Anterior cingulate cortex (tissue), 58 donors: ENCODE data around the gene HIPK2.
"Not testable (repeated sequence)": the region's sequence is repeated elsewhere in the genome, so short reads cannot be mapped to it uniquely, and the experiment has no call there.

ENCODE experiments used
- DNase-seq, 58 donors: peaks; one replicate each; lab custom pipeline; 2025; lab: John Stamatoyannopoulos, UW

HIPK2 gene

DNA sequence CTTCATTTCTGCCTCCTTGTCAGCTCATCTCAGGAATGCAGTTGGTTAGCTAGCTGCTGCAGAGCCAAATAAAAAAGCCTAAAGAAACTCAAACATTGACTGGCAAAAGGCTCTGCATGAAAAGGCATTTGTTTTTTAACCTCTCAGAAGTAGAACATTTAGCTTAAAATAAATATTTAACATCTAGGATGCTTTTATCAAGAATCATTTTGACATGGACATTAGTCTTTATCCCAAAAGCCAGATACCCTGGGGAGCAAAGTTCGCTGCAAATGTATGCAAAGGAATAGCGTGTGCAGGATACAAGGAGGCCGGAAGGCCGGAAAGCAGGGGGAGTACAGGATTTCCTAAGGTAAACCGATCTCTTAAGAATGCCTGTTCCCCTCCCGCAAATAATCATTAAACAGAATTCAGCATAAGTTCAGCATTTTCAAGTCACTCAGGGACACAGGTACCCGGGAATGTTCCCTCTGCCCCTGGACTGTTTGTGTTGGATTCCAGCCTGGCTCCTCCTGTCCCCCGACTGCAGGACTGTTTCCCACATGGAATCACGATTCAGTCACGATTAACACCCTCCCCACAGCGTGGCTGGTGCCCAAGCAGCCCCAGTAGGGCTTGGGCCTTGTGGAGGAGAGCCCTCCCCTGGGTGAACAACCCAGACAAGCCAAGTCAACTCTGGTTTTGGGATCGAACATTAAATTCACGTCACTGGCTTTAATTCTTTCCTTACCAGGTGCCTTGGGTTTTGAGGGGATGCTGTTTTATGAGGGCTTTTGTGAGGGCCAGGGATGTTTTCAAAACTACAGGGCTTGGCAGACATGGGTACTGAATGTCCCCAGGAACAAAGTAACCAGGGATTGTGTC is 97.8 kb downstream of the HIPK2 start:
- DNase-seq, result peak in 6 of 58 donors; percentile 18 to 33 (median 20)

DNA sequence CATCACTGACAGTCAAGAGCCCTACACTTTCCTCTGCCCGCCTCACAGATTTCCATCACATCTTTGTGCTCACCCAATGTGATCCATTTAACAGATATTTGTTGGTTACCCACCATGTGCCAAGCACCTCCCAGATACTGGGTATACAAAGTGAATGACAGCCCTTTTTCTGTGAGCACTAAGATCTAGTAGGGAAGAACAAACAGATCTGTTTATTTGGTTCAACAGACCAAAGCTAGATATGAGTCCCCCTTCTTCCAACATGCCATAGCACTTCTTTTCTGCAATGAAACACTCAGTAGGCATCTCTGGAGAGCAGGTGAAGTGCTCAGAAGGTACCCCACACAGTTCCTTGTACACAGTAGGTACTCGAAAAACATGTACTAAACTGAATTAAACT is 101.4 kb downstream of the HIPK2 start:
- no peak for DNase-seq

DNA sequence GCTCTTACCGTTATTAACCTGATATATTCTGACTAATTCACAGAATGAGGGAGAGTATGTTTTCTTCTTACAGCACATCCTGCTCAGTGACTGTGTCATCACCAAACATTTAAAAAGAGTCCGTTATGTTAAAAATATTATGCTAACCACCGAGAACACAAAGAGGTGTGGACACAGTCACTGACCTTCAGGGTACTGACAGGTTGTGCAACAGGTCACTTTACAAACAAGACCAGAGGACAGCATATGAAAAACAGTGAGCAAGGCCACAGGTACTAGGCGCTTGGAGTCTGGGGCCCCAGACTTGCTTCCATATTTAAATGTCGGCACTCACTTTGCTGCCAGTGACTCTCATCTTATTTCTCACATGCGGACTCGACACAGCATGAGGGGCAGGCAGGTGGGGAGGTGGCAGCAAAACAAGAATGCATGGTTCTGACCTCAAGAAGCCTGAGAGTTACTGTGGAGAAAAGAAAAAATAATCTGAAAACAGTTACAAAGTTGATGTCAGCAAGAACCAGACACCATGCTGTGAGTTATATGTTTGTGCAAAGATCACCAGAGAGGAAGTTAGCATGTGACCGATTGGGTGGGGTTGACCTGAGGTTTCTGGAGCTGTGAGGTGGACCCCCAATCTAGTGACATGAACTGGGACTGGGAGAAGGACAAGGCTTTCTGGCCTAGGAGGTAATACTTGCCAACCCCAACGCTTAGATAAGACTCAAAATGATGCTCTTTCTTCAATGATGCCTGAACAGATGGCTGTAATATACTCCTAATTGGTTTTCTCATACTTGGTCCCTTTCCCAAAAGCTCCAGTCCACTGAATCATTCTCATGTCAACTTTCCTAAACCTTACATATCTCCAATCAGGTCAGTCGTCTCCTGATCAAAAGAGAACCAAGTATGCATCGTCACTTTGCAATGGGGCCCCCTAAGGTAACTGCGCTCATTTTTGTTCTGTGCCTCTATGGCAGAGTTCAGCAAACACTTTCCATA is 102.4 kb downstream of the HIPK2 start:
- no peak for DNase-seq

DNA sequence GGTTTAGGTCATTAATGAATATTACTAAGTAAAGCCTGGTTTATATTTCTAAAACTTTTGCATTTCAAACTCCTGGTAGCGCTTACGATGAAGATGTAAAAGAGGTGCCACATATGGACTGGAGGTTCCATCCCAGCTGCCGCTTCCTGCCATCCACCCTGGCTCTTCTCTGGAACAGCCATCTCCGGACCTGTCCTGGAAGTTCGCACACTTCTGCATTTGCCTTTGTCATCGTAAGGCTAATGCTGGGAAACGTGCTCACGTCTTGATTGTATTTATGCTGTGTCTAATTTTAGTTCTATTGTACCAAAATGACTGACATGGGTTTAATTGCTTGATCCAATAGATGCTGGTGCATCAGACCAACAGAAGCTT is 103.1 kb downstream of the HIPK2 start:
- DNase-seq, result no peak

DNA sequence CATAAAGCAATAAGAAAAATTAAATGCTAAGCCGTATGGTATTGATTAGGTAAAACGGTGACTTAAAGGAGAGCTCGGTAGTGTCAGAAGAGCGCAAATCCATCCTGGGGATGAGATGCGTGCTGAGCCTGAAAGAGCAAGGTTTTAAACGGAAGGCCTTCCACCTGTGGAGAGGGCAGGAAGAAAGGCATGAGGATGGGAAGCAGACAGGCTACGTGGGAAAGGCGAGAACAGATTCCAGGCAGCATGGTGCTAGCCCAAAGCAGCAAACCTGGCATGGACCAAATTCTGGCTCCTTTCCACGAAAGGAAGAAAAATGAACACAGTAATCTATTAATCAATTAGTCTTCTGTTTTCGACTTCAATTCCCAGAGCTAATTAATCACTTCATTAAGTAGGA is 103.5 kb downstream of the HIPK2 start:
- DNase-seq, result no peak

DNA sequence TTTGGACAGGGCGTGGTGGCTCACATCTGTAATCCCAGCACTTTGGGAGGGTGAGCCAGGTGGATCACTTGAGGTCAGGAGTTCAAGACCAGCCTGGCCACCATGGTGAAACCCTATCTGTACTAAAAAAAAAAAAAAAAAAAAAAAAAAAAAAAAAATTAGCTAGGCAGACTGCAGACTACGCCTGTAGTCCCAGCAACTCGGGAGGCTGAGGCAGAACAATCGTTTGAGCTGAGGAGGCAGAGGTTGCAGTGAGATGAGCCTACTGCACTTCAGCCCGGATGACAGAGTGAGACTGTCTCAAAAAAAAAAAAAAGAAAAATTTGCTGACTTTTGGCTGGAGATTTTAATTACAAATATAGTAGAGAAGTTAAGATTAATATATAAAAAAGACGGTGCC is 104.0 kb downstream of the HIPK2 start:
- DNase-seq, result no peak

DNA sequence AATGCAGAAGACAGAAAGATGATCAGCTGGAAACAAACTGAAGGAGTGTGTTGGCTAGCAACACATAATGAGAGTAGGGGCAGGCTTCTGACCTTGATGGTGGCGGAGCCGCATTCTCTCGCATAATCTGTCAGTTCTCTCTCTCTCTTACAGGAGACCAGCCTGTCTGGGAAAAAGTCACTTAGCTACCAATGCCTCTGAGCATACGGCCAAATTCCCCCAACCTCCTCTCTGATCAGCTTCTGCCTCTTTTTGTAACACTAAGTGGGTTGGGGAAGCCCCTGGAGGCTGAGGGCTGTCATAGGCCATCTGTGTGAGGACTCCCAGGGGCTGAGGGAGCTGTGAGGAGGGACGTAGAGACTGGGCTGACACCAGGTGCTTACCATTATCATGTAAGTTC is 104.6 kb downstream of the HIPK2 start:
- DNase-seq, result no peak

DNA sequence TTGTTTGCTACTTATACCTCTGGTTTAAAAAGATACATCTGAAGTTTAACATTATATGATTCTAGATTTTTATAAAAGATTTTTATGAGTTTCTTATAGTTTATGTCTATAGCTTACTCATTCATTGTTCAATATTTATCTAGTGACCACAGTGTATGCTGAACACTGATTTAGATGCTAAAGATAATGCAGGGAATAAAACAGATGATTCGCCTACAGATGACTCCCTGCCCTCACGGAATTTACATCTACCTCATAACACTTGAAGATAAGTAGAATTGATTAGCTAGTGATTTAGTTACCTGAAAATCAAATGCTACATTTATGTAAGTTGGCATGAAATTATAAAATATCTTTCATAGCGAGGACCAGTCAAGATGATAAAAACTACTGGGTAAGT is 105.8 kb downstream of the HIPK2 start:
- no peak for DNase-seq

DNA sequence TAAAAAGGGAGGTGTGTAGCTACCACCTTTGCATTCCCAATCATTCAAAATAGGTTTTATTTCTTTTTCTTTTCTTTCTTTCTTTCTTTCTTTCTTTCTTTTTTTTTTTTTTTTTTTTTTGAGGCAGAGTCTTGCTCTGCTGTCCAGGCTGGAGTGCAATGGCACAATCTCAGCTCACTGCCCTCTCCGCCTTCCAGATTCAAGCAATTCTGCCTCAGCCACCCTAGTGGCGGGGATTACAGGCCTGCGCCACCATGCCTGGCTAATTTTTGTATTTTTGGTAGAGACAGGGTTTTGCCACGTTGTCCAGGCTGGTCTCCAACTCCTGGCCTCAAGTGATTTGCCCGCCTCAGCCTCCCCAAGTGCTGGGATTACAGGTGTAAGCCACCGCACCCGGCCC is 107.1 kb downstream of the HIPK2 start:
- DNase-seq, result not testable (repeated sequence)

DNA sequence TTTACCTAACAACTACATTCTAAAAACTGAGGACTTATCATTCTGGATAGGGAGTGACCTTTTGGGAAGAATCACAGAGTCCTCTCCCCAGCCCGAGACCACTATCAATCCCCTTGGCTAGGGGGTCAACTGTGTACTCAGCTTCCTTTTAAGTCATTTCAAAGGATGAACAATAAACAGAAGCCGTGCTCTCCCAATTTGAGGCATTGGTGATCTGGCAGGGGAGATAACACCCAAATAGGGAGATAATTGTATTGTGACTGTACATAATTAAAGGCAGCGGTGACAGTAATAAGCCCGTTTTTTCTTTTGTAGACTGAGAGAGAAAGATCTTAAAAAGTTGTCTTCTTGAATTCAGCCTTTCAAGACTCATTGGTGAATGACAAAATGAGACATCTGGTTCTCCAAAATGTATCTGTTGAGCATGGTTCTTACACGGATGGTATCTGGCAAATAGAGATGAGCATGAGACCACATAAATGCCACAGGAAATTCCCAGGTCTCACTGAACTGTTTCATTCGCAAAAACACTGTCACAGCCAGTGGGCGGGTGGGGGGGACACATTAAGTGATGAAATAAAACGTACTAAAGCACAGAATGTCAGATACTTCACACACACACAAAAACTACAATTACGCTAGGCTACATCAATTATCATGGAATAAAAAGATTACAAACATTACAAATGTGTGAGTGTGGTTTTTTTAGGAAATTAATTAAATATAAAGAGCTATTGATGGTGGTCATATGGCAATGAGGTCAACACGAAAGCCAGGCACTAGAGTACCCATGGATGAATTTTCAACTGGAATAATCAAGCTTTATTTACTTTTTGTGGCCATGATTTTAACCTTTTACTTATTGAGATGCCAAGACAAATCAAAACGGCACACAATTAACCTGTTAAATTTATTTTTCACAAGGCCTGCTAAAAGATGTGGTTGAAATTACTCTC is 108.4 kb downstream of the HIPK2 start:
- peak in 1 of 58 donors; percentile 40 for DNase-seq

DNA sequence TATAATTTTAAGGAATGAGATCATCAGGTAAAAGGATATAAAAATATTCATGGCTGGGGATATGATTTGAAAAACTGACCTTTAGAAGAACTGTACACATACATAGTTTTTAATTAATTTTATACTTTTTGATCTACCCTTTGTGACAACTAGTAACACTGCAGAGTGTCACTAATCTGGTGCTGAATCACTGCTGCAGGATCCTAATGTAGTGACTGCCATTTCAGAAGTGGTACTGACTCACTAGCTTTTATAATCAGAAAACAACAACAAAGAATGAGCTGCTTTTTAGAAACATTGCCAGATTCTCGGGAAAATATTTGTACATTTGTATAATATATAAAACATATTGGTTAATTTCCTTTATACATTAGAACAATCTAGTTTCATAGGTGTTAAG is 110.4 kb downstream of the HIPK2 start:
- no peak for DNase-seq

DNA sequence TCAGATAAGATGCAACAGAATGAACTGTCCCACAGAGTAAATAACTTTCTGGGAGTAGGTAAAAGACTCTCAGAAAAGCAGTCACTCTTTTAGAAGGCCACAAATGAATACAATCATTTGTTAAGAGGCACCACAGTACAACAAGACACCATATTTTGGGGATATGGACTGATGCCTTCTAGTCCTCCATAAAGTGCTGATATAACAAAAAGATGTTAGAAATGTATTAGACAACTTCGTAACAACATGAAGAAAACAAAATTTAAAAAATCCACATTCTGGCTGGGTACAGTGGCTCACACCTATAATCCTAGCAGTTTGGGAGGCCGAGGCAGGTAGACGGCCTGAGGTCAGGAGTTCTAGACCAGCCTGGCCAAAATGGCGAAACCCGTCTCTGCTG is 111.3 kb downstream of the HIPK2 start:
- no peak for DNase-seq

DNA sequence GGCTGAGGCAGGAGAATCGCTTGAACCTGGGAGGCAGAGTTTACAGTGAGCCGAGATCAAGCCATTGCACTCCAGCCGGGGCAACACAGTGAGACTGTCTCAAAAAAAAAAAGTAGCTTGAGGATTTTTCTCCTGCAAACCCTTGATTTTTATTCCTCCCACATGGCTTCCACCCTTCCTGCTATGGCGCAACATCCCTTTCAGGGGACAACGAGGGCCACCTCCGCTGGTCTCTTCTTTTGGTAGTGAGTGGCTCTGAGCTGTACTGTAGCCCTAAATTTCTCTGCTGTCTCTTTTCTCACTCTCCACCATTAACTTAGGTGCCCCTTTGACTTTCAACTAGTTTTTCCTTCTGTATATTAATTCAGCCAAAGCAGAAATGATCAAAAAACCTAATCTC is 113.4 kb downstream of the HIPK2 start:
- no peak for DNase-seq

DNA sequence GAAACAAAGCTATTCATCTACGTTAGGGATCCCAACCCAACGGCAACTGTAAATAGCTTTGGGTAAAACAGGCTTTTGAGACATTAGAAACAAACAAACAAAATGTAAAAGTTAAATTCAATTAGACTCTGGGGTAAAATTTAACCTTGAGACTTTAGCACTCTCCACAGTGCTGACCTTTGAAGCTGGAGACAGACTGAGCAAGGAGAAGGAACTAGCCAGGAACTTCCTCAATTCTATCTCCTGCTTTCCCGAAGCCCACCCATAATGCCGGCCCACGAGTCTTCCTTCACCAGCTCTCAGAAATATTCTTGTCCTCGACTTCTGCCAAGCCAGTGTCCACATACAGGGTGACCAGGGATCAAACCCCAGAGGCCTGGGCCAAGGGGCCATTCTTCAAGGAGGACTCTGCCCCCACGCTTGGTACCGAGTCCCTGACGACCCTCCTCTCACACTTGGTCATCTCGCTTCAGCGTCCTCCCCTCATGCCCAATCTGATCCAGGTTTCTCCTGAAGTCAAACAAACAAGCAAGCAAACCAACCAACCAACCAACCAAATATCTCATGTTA is 114.1 kb downstream of the HIPK2 start:
- DNase-seq, result no peak

DNA sequence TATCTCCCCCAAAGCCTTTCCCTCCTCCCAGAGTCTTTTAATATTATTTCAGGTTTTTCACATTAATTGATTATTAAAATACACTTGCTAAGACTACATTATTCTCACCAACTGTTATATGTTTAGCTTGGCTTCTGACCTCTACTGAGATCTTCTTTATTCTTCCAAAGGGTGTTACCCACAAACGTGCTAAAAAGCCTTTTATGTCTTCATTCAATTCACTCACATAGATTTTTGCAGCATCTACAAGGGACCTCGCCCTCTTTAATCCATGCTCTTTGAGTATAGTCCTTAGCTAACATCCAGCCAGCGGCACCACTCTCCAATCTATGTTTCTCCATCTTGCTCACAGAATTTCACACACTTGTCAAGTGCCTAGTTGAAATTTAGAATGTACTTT is 115.9 kb downstream of the HIPK2 start:
- DNase-seq, result no peak

DNA sequence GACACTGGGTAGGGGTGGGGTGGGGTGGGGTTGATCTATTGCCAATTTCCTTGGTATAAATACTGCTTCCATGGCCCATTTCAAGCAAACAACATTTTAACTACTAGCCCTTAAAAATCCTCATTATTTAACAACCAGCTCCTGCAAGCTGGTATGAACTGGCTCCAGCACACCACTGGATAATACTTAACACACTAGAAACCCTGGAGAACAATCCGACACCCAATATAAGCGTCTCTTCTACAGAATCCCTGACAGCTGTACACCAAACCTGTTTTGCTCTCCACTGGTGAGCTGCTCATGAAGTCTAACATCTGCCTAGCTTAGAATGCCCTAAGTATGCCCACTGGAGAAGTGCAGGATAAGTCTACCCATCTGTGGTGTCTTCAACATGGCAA is 116.8 kb downstream of the HIPK2 start:
- no peak for DNase-seq

DNA sequence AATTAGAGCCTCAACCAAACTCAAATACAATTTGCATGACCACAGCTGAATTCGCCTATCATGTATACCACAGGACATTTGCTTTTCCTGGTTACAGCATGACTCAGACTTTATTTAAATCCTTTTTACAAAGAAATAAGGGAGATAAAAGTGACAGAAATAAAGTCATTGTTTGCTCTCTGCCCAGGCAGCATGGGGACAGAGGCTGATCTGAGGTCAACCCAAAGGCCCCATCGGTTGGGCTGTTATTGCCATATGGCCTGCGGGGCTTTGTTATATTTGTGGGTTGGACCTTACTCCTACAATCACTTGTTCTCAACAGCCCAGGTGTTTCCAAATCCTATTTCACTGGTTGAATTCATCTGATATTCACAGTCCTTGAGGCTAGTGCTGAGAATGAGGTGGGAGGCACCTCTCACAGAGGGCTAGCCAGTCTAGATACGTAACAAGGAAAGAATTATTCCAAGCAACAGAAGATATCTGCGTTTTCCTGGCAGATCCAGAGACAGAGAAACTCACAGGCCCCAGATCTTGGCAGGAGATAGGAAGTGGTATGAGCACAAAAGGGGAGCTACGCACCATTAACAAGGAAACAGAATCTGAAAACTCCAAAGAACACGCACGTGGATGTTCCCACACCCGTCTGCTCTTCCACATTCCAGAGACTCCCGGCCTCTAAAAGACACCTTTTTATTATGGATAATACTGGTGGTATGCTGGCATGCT is 117.3 kb downstream of the HIPK2 start:
- DNase-seq, result no peak

DNA sequence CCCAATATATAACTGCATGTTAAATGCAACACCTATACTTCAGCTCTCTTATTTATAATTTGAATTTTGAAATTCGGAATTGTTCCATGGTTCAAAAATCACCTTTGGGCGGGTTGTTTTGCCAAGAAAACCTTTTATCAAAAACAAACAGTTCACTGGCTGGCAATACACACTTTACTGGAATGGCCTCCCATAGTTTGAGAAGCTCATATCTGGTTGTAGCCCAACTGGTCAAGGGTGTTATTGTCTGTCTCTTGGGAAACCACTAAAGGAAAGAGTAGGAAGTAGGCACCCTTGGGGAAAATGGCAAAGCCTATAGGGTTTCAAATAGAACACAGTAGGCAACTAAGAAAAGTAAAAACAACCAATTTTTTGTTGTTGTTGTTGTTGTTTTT is 117.9 kb downstream of the HIPK2 start:
- DNase-seq, result no peak
